GM13977 (cell line): Measurements from ENCODE around the gene ZNRF1.

ENCODE experiments used
- DNase-seq: peaks from one replicate; pipeline ENCODE4 v3.0.0; 2012; ENCODE audit warnings: low spot score
- CTCF ChIP-seq: IDR thresholded peaks from 2 replicates; pipeline ENCODE4 v1.5.1; 2012; ENCODE audit warnings: mild to moderate bottlenecking, control low read depth; ENCODE audit not compliant: insufficient read depth; ENCODE audit errors: extremely low read depth, missing control alignments
- in situ Hi-C: fragments of 300-500 bp; cut with MboI; formaldehyde crosslinking; loops from one replicate; pipeline ENCODE4 v1.12.0; 2022; ENCODE audit warnings: low sequenced_read_pairs, low pct_unique_long_range_greater_than_20kb, mixed read lengths, inconsistent platforms; ENCODE audit not compliant: unreplicated experiment

Gene ZNRF1

GRCh38 chr16:75017670-75018525 lies 19.1 kb downstream of the ZNRF1 start:
- DNase-seq = no peak
- no peak for TF ChIP-seq CTCF
- in situ Hi-C loops = no loop called here

GRCh38 chr16:75019007-75019406 lies 20.2 kb downstream of the ZNRF1 start:
- DNase-seq = no peak
- no peak for TF ChIP-seq CTCF
- in situ Hi-C loops = no loop called here

GRCh38 chr16:75019586-75019985 lies 20.8 kb downstream of the ZNRF1 start:
- no peak for DNase-seq
- in situ Hi-C loops = no loop called here
- no peak for TF ChIP-seq CTCF

GRCh38 chr16:75021410-75021809 lies 22.6 kb downstream of the ZNRF1 start:
- DNase-seq = no peak
- TF ChIP-seq CTCF = no peak
- in situ Hi-C loops = no loop called here

- no peak for TF ChIP-seq CTCF
- no peak for DNase-seq
- in situ Hi-C loops = no loop called here
These were observed 23.7 kb downstream of the ZNRF1 start for GRCh38 chr16:75022567-75022966.

GRCh38 chr16:75023009-75023408 lies 24.2 kb downstream of the ZNRF1 start:
- no peak for TF ChIP-seq CTCF
- in situ Hi-C loops = no loop called here
- DNase-seq = no peak
